GM21786 (cell line): ENCODE results near the gene CTBP2.
"Not testable (repeated sequence)": the region's sequence is repeated elsewhere in the genome, so short reads cannot be mapped to it uniquely, and the experiment has no call there.

Experiments
- ATAC-seq: cut with Tn5 transposase; IDR thresholded peaks from one replicate; pipeline ENCODE4 v1.9.1; 2021; ENCODE audit not compliant: unreplicated experiment

Gene CTBP2

GRCh38 chr10:125160856-125161706, 718 bp upstream of the CTBP2 start:
- ATAC-seq = no peak

GRCh38 chr10:125159486-125159931, 854 bp downstream of the CTBP2 start:
- ATAC-seq = no peak

- no peak for ATAC-seq
Observed at GRCh38 chr10:125158601-125159485, 1.5 kb downstream of the CTBP2 start.

GRCh38 chr10:125158275-125158600, 2.1 kb downstream of the CTBP2 start:
- no peak for ATAC-seq

- no peak for ATAC-seq
Observed at GRCh38 chr10:125157505-125157904, 2.9 kb downstream of the CTBP2 start.

- ATAC-seq = no peak
Observed at GRCh38 chr10:125156739-125157480, 3.5 kb downstream of the CTBP2 start.

- ATAC-seq = no peak
Observed at GRCh38 chr10:125156196-125156595, 4.2 kb downstream of the CTBP2 start.

- no peak for ATAC-seq
Observed at GRCh38 chr10:125155101-125155500, 5.3 kb downstream of the CTBP2 start.

GRCh38 chr10:125154529-125154928, 5.8 kb downstream of the CTBP2 start:
- no peak for ATAC-seq

GRCh38 chr10:125153703-125154490, 6.5 kb downstream of the CTBP2 start:
- ATAC-seq = no peak

GRCh38 chr10:125152450-125153368, 7.7 kb downstream of the CTBP2 start:
- no peak for ATAC-seq

- ATAC-seq = no peak
Observed at GRCh38 chr10:125151553-125152449, 8.6 kb downstream of the CTBP2 start.

- ATAC-seq = no peak
Observed at GRCh38 chr10:125151170-125151552, 9.2 kb downstream of the CTBP2 start.

- ATAC-seq = not testable (repeated sequence)
Observed at GRCh38 chr10:125150376-125151083, 9.8 kb downstream of the CTBP2 start.

GRCh38 chr10:125149680-125150047, 10.7 kb downstream of the CTBP2 start:
- ATAC-seq = no peak

GRCh38 chr10:125149036-125149679, 11.2 kb downstream of the CTBP2 start:
- ATAC-seq = no peak

GRCh38 chr10:125148528-125148927, 11.8 kb downstream of the CTBP2 start:
- no peak for ATAC-seq
